Panc1 (cell line): ENCODE data around the gene NCDN.

Experiments
- CTCF ChIP-seq: fragments of 450-650 bp; IDR thresholded peaks from 2 replicates; pipeline ENCODE4 v1.5.1; 2017; ENCODE audit warnings: mild to moderate bottlenecking
- POLR2AphosphoS5 ChIP-seq: IDR thresholded peaks from 2 replicates; pipeline ENCODE4 v1.6.1; 2012; ENCODE audit warnings: mild to moderate bottlenecking, low read depth, low read length, moderate library complexity

GRCh38 chr1:35570589-35571137 lies 13.1 kb downstream of the NCDN start:
- TF ChIP-seq CTCF = no peak
- no peak for TF ChIP-seq POLR2AphosphoS5
